LoVo (cell line): ENCODE results near the gene TTLL3.

Source experiments
- DNase-seq: peaks from one replicate; pipeline ENCODE4 v3.0.0-alpha.2; 2016; ENCODE audit warnings: low spot score

Gene TTLL3

DNA sequence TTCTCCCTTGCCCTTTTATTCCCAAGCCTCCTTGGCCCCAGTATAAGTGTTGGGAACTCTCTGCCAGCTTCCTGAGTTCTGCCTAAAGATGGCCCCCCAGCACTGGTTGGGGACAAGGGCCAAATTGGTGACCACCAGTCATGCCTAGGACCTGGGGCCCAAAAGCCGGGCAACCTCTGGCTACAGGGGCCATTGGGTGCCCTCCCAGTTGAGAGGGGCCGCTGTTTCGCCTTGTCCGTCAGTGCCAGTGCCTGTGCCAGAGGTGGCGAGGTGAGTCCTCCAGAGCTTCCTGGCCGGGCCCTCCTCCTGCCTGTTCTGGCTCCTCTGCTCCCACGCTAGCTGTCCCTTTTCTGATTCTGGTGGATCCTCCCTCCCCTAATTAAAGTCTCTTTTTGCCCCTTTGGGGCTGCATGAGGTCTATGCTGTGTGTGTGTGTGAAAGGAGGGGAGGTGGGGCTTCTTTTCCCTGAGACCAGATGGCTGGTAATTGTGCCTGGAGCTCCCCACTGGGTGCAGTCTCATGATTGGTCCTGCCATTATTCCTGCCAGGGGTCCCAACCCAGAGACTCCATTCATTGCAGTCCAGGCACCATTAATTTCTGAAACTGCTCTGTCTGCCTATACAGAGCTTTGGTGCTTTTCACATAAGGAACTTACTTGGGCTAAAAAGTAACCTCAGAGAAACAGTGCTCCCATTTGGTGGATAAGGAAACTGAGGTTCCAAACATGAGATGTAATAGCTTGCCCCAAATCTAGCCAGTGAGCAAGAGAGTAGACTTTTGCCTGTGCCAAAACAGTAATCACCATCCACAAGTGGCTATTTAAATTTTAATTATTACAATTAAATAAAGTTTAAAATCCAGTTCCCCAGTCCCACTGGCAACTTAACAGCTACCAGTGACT, 3.1 kb upstream of the TTLL3 start:
- no peak for DNase-seq

DNA sequence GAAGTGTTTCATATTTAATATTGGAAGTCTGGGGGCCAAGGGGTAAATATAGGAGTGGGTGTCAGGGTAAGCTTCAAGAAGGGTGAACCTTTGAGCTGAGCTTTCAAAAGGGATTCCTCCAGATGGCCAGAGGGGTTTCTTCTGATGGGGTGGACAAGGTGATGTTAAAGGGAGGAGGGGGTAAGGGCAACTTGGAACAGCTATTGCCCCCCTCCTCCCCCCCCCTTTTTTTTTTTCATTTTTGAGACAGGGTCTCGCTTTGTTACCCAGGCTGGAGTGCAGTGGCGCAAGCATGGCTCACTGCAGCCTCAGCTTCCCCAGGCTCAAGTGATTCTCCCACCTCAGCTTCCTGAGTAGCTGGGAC, 2.1 kb upstream of the TTLL3 start:
- no peak for DNase-seq

DNA sequence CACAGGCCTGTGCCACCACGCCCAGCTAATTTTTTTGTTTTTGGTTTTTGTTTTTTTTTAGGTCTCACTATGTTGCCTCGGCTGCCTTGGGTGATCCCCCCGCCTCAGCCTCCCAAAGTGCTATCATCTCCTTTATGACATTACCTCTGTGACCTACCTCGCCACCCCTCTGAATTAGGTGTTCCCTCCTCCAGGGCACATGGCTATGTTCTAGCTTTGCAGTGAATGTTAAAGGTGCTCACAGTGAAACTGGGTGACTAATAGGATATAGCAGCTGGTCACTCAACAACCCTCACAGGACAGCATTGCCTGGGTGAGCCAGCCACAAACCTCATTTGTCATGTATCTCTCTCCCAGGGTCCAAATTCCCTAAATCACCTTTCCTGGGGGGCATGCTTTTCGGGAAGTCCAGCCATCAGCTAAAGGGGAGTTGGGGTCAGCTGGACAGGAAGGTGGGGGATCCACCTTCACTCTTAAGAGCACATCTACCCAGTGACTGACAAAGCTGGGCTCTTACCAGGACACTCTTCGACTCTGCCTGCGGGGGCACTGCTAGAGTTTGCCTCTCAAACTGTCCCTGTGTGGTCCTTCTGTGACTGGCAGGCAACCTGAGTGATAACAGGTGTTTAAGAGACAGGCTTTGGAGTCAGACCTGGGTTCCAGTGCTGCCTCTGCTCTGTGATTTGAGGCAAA, 1.6 kb upstream of the TTLL3 start:
- peak; percentile 55 for DNase-seq

DNA sequence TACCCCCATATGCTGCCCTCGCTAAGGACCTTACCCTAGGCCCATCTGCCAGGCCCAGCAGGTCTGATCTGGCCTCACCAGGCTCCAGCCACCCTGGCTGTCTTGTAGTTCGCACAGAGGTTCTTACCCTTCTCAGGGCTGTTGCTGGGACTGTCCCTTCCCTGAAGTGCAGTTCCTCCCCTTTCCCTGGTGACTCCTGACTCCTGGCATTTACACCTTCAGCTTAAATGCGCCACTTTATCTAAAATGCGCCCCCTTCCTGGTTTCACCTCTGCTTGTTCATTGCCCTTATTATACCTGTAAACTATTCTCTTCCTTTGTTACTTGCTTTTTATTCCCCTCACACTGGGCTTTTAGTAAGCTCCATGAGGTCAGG, 835 bp upstream of the TTLL3 start:
- DNase-seq: no peak

DNA sequence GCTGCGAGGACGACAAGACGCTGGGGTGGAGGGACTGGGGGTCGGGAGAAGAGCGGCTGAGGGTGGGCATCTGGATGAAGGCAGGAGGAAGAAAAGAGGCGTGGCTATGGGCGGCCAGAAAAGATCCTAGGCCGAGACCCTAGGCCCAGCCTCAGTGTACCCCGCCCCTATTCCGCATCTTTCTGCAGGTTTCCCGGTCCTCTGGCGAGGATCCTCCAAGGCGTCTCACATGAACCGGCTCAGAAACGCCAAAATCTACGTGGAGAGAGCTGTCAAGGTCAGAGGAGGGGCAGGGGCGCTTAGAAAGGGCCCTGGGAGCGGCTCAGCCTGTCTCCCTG, 340 bp downstream of the TTLL3 start:
- no peak for DNase-seq

DNA sequence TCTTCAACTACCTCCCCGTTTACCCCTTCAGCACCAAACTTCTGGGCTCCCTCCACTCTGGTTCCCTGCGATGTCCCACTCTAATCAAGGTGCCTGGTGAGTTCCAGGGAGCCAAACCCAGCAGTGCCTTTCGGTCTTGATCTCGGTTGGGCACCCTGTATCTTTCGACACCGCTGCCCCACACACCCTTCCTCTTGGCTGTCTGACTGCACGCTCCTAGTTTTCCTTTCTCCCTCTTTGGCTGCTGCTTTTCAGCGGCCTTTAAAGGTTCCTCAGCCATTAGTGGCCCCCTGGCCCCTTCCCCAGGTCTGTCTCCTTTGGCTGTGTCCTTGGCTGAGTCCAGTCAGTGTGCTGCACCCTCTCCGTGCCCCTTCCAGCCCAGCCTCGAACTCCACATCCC, 784 bp downstream of the TTLL3 start:
- DNase-seq: no peak

DNA sequence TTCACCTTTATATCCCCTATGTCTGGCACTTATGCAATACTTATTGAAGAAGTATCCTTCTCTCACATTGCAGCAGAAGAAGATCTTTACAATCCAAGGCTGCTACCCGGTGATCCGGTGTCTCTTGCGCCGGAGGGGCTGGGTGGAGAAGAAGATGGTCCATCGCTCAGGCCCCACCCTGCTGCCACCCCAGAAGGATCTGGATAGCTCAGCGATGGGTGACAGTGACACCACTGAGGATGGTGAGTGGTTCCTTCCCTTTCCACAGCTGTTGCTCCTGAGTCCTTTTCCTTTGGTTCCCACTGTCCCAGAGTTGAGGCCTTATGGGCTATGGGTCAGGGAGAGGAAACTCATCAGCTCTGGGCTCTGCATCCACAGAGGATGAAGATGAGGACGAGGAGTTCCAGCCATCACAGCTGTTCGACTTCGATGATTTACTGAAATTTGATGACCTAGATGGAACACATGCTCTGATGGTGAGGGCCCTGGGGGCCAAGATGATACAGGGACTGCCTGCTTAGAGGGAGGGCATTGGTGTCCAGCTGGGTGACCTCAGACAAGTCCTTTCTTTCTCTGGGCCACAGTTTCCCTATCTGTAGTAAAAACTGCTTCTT, 2.9 kb downstream of the TTLL3 start:
- DNase-seq: no peak

DNA sequence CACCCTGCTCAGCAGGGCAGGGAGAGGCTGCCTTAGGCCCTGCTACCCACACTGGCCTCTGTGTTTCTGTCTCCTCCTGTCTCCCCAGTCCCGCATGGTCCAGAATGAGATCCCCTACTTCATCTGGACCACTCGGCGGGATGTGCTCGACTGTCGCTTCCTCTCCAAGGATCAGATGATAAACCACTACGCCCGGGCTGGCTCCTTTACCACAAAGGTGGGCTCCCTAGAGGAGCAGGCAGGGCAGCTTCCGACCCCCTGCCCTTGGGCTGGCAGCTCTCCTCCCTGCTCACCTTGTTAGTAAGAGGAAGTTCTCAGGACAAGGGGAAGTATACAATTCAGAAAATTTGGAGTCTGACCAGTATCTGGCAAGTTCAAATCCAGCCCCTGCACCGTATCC, 5.9 kb downstream of the TTLL3 start:
- DNase-seq: no peak

DNA sequence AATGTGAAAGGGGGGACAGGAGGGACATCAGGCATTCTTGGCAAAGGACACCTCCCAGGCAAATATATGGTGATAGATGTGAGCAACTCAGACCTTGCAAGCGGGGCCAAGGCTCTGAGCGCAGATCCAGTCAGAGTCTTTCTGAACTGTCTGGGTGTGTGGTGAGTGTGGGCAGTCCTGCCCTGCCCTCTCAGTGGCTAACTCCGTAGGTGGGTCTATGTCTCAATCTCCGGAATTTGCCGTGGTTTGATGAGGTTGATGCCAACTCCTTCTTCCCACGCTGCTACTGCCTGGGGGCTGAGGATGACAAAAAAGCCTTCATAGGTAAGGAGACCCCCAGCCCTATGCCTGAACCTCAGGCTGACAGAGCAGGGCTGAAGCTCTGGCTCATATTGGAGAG, 7.4 kb downstream of the TTLL3 start:
- DNase-seq: no peak

DNA sequence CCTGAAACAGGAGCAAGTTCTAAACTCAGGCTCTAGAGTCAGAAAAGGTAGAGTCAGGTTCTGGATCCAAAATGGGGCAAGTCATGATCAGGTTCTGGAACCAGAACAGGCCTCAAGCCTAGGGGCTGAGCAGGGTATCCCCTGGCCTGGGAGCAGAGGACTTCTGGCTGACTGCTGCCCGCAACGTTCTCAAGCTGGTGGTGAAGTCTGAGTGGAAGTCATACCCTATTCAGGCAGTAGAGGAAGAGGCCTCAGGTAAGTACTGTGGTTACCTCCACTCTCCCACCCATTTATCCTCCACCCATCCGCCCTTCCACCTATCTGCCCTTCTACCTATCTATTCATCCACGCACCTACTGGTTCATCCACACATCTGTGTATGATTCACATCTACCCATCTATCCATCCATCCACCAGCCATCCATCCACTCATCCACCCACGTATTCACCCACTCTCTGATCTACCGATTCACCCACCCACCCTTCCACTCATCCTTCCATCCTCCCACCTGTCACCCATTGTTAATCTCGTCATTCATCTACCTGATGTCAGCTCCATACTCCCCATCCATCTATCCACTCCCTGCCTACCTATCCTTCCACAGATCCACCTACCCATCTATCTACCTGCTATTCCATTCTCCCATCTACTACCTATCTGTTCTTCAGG, 8.7 kb downstream of the TTLL3 start:
- DNase-seq: no peak

DNA sequence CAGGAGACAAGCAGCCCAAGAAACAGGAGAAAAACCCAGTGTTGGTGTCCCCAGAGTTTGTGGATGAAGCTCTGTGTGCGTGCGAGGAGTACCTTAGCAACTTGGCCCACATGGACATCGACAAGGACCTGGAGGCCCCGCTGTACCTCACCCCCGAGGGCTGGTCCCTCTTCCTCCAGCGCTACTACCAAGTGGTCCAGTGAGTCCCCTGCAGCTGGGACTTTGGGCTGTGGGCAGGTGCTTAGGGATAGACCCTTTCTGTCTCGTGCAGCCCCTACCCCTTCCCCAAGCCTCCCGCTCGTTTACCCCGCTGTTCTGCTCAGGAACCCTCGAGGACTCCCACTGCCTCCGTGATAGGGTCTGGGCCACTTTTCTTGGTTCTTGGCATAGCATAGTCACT, 10.5 kb downstream of the TTLL3 start:
- no peak for DNase-seq

DNA sequence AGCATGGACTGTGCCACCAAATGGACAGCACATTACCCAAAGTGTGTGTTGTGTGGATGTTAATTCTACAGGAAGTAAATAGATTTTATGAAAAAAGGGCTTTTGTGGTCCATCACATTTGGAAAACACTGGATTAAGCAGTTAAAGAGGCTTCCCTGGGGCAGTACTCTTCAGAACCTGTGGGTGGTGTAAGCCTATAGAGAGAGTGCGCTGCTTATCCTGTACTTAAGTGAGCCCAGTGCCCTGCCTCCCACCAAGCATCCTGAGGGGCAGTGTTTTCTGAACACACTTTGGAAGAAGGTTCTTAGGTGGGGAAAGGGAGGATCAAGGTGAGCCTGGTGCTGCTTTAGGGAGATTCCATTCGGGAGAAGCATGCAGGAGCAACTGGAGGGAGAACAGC, 10.9 kb downstream of the TTLL3 start:
- DNase-seq: no peak

DNA sequence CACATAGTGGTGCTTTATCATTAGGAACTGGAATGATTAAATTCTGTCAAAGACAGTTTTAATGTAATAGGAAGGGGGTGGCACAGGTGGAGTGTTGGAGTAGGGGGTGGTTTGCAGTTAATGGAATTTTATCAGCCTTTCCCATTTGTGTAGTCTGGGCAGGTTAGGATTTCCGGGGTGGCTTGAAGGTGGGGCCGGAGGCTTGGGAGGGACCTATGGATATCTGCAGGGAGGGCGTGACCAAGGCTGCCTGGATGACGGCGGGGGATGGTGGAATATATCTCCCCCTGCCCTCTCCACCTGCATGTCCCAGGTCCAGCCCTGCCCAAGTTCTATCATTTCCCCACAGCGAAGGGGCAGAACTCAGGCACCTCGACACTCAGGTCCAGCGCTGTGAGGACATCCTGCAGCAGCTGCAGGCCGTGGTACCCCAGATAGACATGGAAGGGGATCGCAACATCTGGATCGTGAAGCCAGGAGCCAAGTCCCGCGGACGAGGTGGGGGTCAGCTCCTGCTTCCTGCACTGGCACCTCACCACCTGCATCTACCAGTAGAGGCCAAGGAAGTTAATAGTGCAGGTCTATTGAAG, 15.5 kb downstream of the TTLL3 start:
- DNase-seq: no peak

DNA sequence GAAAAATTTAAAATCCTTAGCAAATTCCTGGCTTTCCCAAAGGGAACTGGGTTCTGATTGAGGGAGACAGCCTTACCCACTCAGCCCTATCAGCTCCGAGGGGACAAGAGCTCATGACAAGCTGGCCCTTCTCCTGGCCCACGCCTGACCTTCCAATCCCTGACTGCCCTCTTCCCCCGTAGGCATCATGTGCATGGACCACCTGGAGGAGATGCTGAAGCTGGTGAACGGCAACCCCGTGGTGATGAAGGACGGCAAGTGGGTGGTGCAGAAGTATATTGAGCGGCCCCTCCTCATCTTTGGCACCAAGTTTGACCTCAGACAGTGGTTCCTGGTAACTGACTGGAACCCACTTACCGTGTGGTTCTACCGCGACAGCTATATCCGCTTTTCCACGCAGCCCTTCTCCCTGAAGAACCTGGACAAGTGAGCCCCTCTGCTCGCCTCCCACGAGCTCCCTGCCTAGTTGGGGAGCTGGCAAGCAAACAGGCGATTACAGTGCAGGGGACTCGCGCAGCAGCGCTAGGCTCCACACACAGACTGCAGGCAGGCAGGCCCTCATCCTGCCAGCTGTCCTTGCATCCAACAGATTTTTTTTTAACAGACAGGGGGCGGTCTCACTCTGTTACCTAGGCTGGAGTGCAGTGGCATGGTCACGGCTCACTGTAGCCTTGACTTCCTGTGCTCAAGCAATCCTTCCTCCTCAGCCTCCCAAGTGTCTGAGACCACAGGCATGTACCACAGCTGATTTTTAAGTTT, 16.9 kb downstream of the TTLL3 start:
- DNase-seq: no peak

DNA sequence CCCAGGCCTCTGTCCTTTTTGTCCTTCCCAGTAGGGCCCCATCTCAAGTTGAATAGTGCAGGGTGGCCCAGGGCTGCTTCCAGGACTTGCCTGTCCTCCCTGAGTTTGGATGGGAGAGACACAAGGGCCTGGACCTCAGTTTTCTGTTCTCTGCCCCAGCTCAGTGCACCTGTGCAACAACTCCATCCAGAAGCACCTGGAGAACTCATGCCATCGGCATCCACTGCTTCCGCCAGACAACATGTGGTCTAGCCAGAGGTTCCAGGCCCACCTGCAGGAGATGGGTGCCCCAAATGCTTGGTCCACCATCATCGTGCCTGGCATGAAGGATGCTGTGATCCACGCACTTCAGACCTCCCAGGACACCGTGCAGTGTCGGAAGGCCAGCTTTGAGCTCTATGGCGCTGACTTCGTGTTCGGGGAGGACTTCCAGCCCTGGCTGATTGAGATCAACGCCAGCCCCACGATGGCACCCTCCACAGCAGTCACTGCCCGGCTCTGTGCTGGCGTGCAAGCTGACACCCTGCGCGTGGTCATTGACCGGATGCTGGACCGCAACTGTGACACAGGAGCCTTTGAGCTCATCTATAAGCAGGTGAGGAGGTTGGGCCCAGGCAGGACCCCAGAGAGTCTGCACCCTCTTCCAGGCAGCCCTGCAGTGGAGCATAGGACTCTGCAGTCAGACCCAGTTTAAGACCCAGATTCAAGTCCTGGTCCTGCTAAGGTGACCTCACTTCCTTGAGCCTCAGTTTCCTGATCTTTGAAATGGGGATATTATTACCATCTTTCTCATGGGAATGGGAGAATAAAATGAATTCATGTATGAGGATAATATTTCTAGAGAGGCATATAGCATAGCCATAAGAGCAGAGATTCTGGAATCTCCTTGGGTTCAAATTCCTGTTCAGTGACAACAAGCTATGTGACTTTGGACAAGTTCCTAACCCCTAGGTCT, 19.0 kb downstream of the TTLL3 start:
- no peak for DNase-seq

DNA sequence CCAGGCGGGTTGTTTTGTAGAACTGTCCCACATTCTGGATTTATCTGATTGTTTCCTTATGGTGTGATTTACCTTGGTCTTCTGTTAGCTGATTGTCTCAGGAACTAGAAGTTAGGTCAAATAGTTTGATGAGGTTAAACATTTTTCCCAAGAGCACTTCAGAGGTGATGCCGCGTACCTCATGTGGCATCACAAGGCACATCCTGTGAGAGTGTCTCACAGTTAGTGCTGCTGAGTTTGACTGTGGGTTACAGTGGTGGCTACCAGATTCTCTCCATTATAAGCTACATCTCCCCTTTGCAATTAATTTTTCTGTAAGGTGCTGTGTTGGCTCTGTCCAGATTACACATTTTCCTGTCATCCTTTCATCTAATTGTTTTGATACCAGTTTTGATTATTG, 21.2 kb downstream of the TTLL3 start:
- no peak for DNase-seq

DNA sequence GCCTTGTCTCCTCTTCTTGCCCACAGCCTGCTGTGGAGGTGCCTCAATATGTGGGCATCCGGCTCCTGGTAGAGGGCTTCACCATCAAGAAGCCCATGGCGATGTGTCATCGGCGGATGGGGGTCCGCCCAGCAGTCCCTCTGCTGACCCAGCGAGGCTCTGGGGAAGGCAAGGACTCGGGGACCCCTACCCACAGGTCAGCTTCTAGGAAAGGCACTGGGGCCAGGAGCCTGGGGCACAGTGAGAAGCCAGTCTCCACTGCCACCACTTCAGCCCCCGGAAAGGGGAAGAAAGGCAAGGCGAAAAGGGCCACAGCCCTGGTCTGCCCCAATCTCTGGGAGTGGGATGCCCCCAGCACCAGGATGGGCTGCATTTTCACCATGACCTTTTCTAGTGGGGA, 23.0 kb downstream of the TTLL3 start:
- DNase-seq: no peak

DNA sequence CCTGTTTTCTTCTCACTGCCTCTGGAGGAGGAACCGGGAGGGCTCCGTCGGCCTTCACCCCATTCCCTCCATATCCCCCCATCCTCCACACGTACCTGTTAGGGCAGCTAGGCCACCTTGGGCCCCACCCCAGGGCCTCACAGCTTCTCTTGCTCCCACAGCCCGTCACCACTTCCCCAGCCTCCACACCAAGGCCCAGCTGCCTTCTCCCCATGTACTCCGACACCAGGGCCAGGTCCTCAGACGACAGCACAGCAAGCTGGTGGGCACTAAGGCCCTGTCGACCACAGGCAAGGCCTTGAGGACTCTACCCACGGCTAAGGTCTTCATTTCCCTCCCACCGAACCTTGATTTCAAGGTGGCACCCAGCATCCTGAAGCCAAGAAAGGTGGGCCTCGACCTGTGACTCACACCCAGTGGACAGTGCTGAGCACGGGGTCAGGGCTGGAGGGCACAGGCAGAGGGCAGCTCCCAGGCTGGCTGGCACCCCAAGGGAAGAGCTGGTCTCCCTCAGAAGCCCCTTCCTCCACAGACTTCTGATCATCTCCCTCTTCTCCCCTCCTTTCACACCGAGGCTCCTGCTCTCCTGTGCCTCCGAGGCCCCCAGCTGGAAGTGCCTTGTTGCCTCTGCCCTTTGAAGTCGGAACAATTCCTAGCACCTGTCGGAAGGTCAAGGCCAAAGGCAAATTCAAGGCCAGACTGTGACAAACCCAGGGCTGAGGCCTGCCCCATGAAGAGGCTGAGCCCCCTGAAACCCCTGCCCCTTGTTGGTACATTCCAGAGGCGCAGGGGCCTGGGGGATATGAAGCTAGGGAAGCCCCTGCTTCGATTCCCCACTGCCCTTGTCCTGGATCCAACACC, 24.7 kb downstream of the TTLL3 start:
- no peak for DNase-seq

DNA sequence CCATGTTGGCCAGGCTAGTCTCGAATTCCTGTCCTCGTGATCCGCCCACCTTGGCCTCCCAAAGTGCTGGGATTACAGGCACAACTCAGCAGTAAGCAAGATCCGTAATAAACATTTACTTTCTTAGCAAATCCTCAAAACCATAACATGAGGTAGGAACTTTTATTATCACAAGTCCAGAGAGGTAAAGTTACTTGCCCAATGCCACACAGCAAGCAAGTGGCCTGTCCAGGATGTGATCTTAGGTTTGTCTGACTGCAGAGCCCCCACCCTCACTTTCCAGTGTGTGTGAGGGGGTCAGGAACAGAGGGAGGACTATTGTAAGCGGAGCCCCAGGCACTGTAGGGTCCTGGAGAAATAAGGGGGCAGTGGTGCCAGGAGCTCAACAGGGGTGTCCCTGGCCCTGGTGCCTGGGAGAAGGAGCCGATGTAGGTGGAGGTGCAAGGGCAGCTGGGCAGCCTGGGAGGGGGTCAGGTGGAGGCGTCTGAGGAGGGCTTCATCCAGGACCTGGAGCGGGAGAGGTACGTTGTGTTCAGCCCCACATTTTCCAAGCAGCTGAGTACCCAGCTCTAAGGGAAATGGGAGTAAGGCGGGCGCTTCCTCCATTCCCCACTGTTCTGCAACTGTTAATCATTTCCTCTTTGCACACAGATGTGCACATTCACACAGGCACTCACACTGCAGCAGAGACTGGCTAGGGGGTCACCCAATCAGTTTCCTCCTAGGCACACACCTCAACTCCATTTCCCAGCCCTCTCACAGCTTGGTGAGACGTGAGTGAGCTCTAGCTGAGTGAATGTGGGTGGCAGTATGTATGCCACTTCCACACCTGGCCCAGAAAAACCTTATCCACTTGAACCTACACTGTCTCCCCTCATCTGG, 27.9 kb downstream of the TTLL3 start:
- no peak for DNase-seq
